Left renal pelvis (tissue), 4 donors: ENCODE data around the gene TMA7. TPM values are rescaled to one million over a fixed set of nuclear protein-coding genes. Genes with fewer than 3 reads are reported as not detected.
"Not testable (repeated sequence)": the region's sequence is repeated elsewhere in the genome, so short reads cannot be mapped to it uniquely, and the experiment has no call there.

Source experiments
- DNase-seq, 4 donors: peaks; one replicate each; pipeline ENCODE4 v3.0.0-alpha.2; 2013; ENCODE audit warnings: low read depth in 4 of 4, low spot score in 3 of 4
- polyA plus RNA-seq, 4 donors: library from polyadenylated mRNA; unstranded; fragments of 120-200 nt; gene quantifications; one replicate each; pipeline ENCODE4 v1.2.1, GENCODE V29; 2013; ENCODE audit not compliant: insufficient read length in 4 of 4

Gene TMA7
- polyA plus RNA-seq, 4 donors: 228 to 350 (median 273) TPM

- peak; percentile 95 to 98 (median 96) for DNase-seq
Measured at GRCh38 chr3:48465531-48466378, 25.7 kb downstream of the TMA7 start.

- no peak for DNase-seq
Measured at GRCh38 chr3:48466386-48467109, 26.5 kb downstream of the TMA7 start.

GRCh38 chr3:48467110-48467454 is 27.0 kb downstream of the TMA7 start:
- DNase-seq: no peak

GRCh38 chr3:48467473-48468267 is 27.6 kb downstream of the TMA7 start:
- no peak for DNase-seq

- no peak for DNase-seq
Measured at GRCh38 chr3:48468329-48468731, 28.3 kb downstream of the TMA7 start.

- no peak for DNase-seq
Measured at GRCh38 chr3:48469046-48469915, 29.2 kb downstream of the TMA7 start.

- no peak for DNase-seq
Measured at GRCh38 chr3:48470286-48470685, 30.2 kb downstream of the TMA7 start.

- no peak for DNase-seq
Measured at GRCh38 chr3:48472673-48472922, 32.5 kb downstream of the TMA7 start.

- peak; percentile 64 to 84 (median 81) for DNase-seq
Measured at GRCh38 chr3:48472923-48473616, 33.0 kb downstream of the TMA7 start.

GRCh38 chr3:48473617-48473952 is 33.5 kb downstream of the TMA7 start:
- no peak for DNase-seq

- not testable (repeated sequence) for DNase-seq
Measured at GRCh38 chr3:48474031-48474430, 34.0 kb downstream of the TMA7 start.

- no peak for DNase-seq
Measured at GRCh38 chr3:48474619-48475018, 34.6 kb downstream of the TMA7 start.

GRCh38 chr3:48475188-48475587 is 35.1 kb downstream of the TMA7 start:
- DNase-seq: no peak

GRCh38 chr3:48476426-48477053 is 36.5 kb downstream of the TMA7 start:
- no peak for DNase-seq

GRCh38 chr3:48477959-48478520 is 38.0 kb downstream of the TMA7 start:
- DNase-seq: no peak

- no peak for DNase-seq
Measured at GRCh38 chr3:48478626-48479555, 38.8 kb downstream of the TMA7 start.

GRCh38 chr3:48480891-48481290 is 40.8 kb downstream of the TMA7 start:
- not testable (repeated sequence) for DNase-seq

GRCh38 chr3:48482822-48483221 is 42.8 kb downstream of the TMA7 start:
- not testable (repeated sequence) for DNase-seq
